GM18867 (cell line): ENCODE data around the gene GFY.
"Not testable (repeated sequence)": the region's sequence is repeated elsewhere in the genome, so short reads cannot be mapped to it uniquely, and the experiment has no call there.

Source experiments
- ATAC-seq: cut with Tn5 transposase; IDR thresholded peaks from one replicate; pipeline ENCODE4 v1.9.1; 2021; ENCODE audit warnings: mild to moderate bottlenecking, moderate library complexity; ENCODE audit not compliant: unreplicated experiment

GFY gene

DNA sequence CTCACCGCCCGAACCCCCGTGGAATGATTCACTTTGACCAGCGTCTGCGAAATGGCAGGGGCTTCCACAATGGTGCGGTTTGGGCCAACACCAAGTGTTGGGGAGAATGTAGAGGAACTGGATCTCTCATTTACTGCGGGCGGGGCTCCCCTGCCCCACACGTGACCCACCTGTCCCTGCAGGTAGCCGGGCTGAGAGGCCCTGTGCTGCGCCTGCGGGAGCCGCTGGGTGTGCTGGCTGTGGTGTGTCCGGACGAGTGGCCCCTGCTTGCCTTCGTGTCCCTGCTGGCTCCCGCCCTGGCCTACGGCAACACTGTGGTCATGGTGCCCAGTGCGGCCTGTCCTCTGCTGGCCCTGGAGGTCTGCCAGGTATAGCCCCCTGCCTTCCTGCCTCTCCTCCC is 43.0 kb downstream of the GFY start:
- ATAC-seq: no peak

- ATAC-seq: peak; percentile 53
These were observed 43.7 kb downstream of the GFY start for GRCh38 chr19:49468746-49469447.

DNA sequence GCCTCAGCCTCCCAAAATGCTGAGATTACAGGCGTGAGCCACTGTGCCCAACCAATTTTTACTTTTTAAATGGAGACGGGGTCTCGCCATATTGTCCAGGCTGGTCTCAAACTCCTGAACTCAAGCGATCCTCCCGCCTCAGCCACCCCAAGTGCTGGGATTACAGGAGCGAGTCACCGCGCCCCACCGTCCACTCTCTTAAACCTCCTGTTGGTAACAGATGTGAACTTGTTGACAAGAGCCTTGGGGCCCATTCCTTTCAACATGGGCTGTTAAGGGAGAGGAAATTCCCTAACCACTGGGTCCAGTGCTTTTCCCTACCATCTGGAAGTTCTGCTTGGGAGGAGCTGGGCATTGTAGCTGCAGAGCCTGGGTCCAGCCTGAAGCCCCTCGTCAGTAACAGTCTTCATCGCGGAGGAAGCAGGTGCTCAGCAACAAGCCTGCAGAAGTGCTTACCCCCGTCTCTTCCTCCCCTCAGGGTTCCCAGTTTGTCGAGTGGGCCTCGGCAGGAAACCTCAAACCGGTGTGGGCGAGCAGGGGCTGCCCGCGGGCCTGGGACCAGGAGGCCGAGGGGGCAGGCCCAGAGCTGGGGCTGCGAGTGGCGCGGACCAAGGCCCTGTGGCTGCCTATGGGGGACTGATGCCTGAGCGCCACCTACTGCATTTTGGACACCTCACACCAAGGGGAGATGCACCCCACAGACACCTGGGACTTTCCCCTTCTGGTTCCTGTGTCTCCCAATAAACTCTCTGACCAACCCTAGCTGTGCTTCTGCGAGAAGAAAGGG is 44.8 kb downstream of the GFY start:
- peak; percentile 43 for ATAC-seq

- no peak for ATAC-seq
These were observed 45.4 kb downstream of the GFY start for GRCh38 chr19:49470615-49470978.

DNA sequence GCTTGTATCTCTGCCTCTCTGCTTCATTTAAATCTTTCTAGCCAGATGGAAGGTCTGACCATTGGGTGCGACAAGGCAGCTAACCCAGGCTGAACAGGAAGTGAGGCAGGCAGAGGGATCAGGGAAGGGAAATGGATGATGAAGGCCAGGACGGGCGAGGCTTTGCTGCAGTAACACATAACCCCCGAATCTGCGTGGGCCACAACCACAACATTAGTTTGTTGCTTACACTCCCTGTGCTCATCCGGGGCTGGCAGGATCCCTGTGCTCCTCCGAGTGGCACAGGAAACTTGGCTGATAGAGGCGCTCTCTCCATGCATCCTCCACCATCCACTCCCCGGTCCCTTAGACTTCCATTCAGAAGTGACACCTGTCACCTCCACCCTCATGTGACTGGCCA is 47.7 kb downstream of the GFY start:
- ATAC-seq: no peak

GRCh38 chr19:49473501-49473867 is 48.3 kb downstream of the GFY start:
- not testable (repeated sequence) for ATAC-seq

- ATAC-seq: peak; percentile 61
These were observed 48.8 kb downstream of the GFY start, which contains the start of gene FLT3LG for GRCh38 chr19:49473868-49474541. Gene FLT3LG (plus strand): TSS chr19:49474215. CDS start chr19:49474640, 425 bp downstream.

- ATAC-seq: peak; percentile 2
These were observed 49.3 kb downstream of the GFY start for GRCh38 chr19:49474542-49474924.

DNA sequence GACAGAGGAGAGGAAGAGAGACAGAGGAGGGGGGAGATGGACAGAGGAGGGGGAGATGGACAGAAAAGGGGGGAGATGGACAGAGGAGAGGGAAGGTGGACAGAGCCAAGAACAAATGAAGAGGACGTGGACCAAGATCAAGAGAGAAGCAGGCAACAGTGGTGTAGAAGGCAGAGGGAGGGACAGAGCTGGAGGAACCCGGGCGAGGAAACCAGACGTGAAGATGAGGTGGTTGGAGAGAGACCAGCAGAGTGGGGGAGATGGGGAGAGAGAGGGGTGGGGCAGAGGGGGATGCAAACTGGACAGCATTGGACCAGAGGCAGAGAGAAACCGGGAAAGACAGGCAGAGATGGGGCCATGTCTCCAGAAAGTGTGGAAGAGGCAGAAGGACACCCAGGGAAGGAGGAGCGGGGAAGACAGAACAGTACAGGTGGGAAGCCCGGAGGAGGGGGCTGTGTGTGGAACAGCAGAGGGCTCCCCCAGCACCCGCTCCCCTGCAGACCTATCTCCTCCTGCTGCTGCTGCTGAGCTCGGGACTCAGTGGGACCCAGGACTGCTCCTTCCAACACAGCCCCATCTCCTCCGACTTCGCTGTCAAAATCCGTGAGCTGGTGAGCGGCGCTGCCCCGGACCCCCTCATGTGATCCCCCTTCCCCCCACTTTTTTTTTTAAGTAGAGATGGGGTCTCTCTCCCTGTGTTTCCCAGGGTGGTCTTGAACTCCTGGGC is 50.2 kb downstream of the GFY start:
- ATAC-seq: no peak

DNA sequence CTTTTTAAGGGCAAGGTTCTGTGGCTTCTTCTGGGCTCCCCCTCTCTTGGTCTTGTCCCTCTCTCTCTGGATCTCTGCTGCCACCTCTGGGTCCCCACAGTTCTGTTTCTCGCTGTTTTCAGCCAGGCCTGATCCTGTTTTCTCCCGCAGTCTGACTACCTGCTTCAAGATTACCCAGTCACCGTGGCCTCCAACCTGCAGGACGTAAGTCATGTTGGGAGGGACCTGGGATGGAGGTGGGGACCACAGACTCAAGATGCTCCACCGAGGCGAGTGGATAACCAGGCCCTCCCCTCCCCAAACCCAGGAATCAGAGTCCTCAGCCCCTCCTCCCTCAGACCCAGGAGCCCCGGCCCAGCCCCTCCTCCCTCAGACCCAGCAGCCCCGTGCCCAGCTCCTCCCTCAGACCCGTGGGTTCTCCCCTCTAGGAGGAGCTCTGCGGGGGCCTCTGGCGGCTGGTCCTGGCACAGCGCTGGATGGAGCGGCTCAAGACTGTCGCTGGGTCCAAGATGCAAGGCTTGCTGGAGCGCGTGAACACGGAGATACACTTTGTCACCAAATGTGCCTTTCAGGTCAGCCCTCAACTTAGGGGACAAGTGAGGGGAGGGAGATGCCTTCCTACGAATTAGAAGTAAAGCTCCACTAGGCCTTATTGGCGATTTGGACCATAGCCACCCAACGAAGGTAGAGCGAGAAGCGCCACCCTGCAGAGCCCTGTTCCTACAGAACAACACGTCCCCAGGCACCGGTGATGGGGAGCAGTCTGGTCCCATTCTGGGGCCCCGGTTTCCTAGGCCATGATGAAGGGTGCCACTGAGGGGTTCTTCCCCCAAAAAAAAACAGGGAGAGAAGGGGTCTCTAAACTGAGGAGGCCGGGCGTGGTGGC is 51.0 kb downstream of the GFY start:
- ATAC-seq: no peak
